Islet of Langerhans (tissue), 1 donor: ENCODE results near the gene MUC5B.

ENCODE experiments used
- FAIRE-seq: peaks from one replicate; lab custom pipeline; 2011; peaks lifted over from hg19 to GRCh38; lab: Jason Lieb, UNC

MUC5B gene

GRCh38 chr11:1192741-1193325 lies 30.0 kb upstream of the MUC5B start:
- no peak for FAIRE-seq

DNA sequence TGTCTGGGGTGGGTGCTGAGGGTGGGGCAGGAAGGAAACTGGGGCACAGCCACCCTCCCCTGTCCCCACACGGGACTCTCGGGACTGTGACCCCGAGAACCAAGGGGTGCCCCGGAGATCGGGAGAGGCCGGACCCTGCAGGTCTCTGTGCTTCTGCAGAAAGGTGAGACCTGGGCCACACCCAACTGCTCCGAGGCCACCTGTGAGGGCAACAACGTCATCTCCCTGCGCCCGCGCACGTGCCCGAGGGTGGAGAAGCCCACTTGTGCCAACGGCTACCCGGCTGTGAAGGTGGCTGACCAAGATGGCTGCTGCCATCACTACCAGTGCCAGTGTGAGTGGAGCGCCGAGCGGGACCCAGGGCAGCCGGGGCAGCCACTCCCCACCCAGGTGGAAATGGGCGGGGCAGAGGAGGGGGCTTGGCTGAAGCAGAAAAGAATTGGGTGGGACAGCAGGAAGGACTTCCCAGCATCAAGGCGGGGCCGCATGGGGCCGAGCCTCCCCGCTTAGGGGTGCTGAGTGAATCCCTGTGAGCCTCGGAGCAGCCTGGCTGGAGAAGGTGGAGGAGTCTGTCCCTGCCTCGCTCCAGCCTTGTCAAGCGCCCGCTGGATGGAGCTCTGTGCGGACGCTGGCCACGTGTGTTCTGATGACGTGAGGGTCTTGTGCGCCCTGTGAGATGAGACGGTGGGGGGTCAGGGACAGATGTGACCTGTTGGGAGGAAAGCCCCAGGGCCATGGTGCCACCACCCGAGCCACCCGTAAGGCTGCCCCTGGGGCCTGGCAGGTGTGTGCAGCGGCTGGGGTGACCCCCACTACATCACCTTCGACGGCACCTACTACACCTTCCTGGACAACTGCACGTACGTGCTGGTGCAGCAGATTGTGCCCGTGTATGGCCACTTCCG lies 29.3 kb upstream of the MUC5B start:
- no peak for FAIRE-seq

DNA sequence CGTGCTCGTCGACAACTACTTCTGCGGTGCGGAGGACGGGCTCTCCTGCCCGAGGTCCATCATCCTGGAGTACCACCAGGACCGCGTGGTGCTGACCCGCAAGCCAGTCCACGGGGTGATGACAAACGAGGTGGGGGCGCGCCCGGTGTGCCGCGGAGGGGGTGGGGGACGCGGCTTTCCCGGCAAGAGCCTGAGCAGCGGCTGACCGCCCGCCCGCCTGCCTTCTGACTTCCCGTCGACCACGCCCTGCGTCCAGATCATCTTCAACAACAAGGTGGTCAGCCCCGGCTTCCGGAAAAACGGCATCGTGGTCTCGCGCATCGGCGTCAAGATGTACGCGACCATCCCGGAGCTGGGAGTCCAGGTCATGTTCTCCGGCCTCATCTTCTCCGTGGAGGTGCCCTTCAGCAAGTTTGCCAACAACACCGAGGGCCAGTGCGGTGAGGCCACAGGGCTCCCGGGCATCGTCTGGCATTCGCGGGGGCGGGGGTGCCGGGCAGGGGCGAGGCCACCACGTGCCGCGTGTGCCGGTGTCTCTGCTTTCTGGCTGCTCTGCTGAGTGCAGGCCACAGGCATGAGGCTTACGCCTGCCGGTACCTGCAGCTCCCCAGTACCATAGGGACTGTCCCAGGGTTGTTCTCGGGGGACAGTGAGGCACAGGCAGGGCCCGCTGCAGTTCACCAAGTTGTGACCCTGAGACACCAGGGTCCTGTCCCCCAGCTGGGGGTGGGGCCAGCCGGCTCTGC lies 28.5 kb upstream of the MUC5B start:
- FAIRE-seq = no peak

- no peak for FAIRE-seq
Observed at GRCh38 chr11:1194977-1195681, 27.7 kb upstream of the MUC5B start.

- no peak for FAIRE-seq
Observed at GRCh38 chr11:1195682-1196515, 27.0 kb upstream of the MUC5B start.

DNA sequence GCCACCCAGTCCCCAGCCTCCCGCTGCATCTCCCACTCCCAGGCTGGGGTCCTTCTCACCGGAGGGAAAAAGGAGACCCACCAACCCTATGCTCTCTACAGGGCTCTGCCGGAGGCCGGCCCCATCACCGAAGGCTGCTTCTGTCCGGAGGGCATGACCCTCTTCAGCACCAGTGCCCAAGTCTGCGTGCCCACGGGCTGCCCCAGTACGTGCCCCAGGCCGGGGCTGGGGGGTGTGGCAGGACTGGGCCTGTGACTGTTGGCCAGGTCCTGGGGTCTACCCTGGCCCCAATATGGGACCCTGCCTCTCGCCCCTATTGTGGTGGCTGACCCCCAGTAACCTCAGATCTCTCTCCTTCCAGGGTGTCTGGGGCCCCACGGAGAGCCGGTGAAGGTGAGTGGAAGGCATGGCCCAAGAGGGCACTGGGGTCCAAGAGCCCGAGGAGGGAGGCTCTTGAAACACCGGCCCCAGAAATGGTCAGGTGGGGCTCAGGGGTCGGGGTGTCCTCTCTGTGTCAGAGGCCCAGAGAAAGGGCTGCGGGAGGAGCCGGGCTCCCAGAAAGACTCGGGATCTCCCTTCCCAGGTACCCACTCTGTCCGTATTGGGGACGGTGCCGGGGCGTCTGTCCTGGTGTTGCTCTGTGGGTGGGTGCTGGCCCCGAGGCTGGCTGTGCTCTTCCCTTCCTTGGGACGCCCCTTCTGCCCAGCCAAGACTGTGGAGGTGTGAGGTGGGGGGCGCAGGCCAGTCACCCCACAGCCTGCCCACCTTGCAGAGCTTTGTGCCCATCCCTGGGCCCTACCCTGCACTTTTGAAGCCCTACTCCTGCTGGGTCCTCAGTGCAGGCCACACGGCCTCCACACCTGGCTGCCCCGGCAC lies 26.1 kb upstream of the MUC5B start:
- no peak for FAIRE-seq

- FAIRE-seq = no peak
Observed at GRCh38 chr11:1197431-1197885, 25.4 kb upstream of the MUC5B start.

GRCh38 chr11:1197886-1198560 lies 24.8 kb upstream of the MUC5B start:
- no peak for FAIRE-seq

- FAIRE-seq = no peak
Observed at GRCh38 chr11:1198561-1199240, 24.2 kb upstream of the MUC5B start.

- FAIRE-seq = no peak
Observed at GRCh38 chr11:1199241-1199750, 23.6 kb upstream of the MUC5B start.

GRCh38 chr11:1199751-1200610 lies 22.9 kb upstream of the MUC5B start:
- no peak for FAIRE-seq

- FAIRE-seq = no peak
Observed at GRCh38 chr11:1200611-1201191, 22.2 kb upstream of the MUC5B start.

- FAIRE-seq = no peak
Observed at GRCh38 chr11:1201395-1202153, 21.3 kb upstream of the MUC5B start.

- FAIRE-seq = no peak
Observed at GRCh38 chr11:1202154-1202775, 20.6 kb upstream of the MUC5B start.

DNA sequence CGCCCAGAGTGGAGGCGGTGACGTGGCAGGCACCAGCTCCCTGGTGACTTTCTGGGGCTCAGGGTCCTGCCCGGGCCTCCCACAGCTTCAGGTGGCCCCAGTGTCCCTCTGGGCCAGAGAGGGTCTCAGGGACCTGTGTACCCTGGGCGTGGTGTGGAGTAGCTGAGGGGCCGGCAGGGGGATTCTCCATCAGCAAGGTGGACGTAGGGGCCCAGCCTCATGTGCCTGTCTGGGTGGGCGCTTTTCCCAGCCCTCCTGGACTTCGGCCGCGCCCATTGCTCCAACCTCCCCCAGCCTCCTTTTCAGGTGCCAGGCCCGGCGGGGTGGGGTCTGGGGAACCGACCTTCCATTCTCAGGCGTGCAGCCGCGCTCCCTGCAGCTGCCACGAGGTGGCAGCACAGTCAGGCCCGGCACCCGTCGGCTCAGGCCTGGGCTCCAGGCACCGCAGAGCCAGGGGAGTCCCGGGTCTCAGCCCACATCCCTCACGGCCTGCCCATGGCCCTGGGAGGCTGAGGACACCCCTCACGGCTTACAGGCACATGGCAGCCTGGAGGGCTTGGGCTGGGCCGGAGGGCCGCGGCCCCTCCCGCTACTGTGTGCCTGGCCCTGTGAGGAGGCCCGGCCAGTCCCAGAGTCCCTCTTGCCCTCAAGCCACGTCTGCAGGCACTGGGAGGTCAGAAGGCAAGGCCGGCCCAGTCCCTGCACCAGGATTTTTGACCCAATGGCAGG lies 19.9 kb upstream of the MUC5B start:
- FAIRE-seq = no peak
